Osteocyte (in vitro differentiated cells): ENCODE measurements around the gene DNAJB2. TPM values are rescaled to one million over a fixed set of nuclear protein-coding genes. Genes with fewer than 3 reads are reported as not detected.
"Not testable (repeated sequence)": the region's sequence is repeated elsewhere in the genome, so short reads cannot be mapped to it uniquely, and the experiment has no call there.

Experiments
- DNase-seq: peaks from one replicate; pipeline ENCODE4 v3.0.0; 2021; ENCODE audit warnings: mixed read lengths; ENCODE audit not compliant: unreplicated experiment; ENCODE audit errors: extremely low spot score
- H3K27ac Mint-ChIP-seq: one replicate; pipeline ENCODE4 v1.8.0; 2021; ENCODE audit warnings: mild to moderate bottlenecking, mixed read lengths; ENCODE audit not compliant: unreplicated experiment
- H3K27me3 Mint-ChIP-seq: one replicate; pipeline ENCODE4 v1.8.0; 2021; ENCODE audit warnings: mixed read lengths; ENCODE audit not compliant: unreplicated experiment
- H3K36me3 Mint-ChIP-seq: one replicate; pipeline ENCODE4 v1.8.0; 2021; ENCODE audit warnings: mixed read lengths; ENCODE audit not compliant: unreplicated experiment
- H3K4me1 Mint-ChIP-seq: one replicate; pipeline ENCODE4 v1.8.0; 2021; ENCODE audit warnings: mixed read lengths; ENCODE audit not compliant: unreplicated experiment
- H3K4me3 Mint-ChIP-seq: one replicate; pipeline ENCODE4 v1.8.0; 2021; ENCODE audit warnings: mild to moderate bottlenecking, moderate library complexity, mixed read lengths; ENCODE audit not compliant: unreplicated experiment
- H3K9me3 Mint-ChIP-seq: one replicate; pipeline ENCODE4 v1.8.0; 2021; ENCODE audit warnings: mixed read lengths; ENCODE audit not compliant: unreplicated experiment
- CTCF ChIP-seq: fragments of 200-600 bp; sonication (generic); IDR thresholded peaks from 2 replicates; pipeline ENCODE4 v1.5.0; 2021; ENCODE audit warnings: antibody characterized with exemption, mild to moderate bottlenecking, moderate library complexity
- total RNA-seq: library from RNA; stranded (reverse); gene quantifications from 2 replicates; pipeline ENCODE4 v1.2.1, GENCODE V29; 2021

DNAJB2 gene
- total RNA-seq, 1 donor from 2014 or later: 43.3 TPM

DNA sequence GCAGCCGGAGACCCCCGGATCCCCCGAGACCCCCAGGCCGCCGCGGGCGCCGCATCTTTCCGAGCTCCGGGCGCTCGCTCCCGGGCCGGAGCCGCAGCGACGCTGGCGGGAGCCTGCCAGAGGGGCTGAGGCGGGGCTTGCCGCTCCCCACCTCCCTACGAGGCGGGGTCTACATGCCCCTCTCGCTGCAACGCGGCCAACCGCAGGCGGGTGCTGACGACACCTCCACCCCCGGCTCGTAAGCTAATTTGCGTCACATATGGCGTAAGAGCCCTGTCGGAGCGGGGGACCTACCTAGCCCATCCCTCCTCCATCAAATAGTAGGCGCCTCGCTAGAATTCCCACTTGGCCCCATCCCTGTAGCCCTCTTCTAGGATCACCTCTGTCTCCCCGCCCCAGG lies 30.1 kb downstream of the DNAJB2 start, which contains the start of gene PTPRN:
Gene PTPRN (minus strand): TSS at position 124 of the 400 bp plus-strand sequence. CDS start 69 bp downstream, at position 55.
- DNase-seq: no peak
- no peak within 1 kb of the TSS for H3K27ac Mint-ChIP-seq
- no peak within 1 kb of the TSS for H3K4me3 Mint-ChIP-seq
- peaks cover 49% of the 10 kb centered on the region for H3K27me3 Mint-ChIP-seq
- peaks cover 7% of the 10 kb centered on the region for H3K4me1 Mint-ChIP-seq
- no peaks in the 10 kb centered on the region for H3K36me3 Mint-ChIP-seq
- no peaks in the 10 kb centered on the region for H3K9me3 Mint-ChIP-seq
- TF ChIP-seq CTCF: no peak

GRCh38 chr2:219312683-219313263 lies 33.6 kb downstream of the DNAJB2 start:
- H3K36me3 Mint-ChIP-seq, H3K4me3 Mint-ChIP-seq, DNase-seq, H3K4me1 Mint-ChIP-seq, H3K9me3 Mint-ChIP-seq, H3K27ac Mint-ChIP-seq: not testable (repeated sequence)
- H3K27me3 Mint-ChIP-seq: peaks cover 26% of the 10 kb centered on the region

GRCh38 chr2:219314804-219315468 lies 35.8 kb downstream of the DNAJB2 start:
- no peak for TF ChIP-seq CTCF
- peaks cover 16% of the 10 kb centered on the region for H3K27me3 Mint-ChIP-seq
- no peak overlapping the region for H3K27ac Mint-ChIP-seq
- H3K9me3 Mint-ChIP-seq: no peaks in the 10 kb centered on the region
- no peaks in the 10 kb centered on the region for H3K36me3 Mint-ChIP-seq
- no peak overlapping the region for H3K4me3 Mint-ChIP-seq
- peak; percentile 36 for DNase-seq
- H3K4me1 Mint-ChIP-seq: no peaks in the 10 kb centered on the region

DNA sequence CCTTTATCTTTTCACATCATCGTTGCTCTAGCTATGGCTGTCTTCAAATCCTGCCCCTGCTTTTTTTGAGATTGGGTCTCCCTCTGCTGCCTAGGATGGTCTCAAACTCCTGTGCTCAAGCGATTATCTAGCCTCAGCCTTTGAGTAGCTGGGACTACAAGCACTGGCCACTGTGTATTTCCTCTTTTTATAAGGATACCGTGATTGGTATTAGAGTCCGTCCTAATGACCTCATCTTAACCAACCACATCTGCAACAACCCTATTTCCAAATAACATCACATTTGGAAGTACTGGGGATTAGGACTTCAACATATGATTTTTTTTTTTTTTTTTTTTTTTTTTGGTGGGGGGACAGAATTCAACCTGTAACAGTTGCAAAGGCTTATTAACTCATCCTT lies 44.3 kb downstream of the DNAJB2 start:
- H3K27me3 Mint-ChIP-seq: peaks cover 40% of the 10 kb centered on the region
- H3K9me3 Mint-ChIP-seq: no peaks in the 10 kb centered on the region
- no peak for DNase-seq
- H3K36me3 Mint-ChIP-seq: no peaks in the 10 kb centered on the region
- TF ChIP-seq CTCF: no peak
- no peaks in the 10 kb centered on the region for H3K4me1 Mint-ChIP-seq
- H3K27ac Mint-ChIP-seq: no peak overlapping the region
- no peak overlapping the region for H3K4me3 Mint-ChIP-seq

DNA sequence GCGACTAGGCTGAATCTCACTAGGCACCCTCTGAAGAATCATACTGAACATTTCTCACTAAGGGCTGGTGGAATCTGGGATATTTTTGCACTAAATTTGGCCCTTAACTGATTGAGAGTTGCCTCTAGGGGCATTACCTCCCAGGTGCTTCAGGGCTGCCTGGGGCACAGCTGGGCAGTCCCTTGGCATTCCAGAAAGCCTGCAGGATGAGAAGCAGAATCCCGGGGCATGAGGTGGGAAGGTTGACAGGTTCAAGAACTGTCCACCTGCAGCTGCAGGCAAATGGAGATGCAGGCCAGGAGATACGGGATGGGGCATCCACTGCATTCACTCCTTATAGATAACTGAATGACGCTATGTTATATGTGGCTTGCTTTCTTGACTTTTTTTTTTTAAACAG lies 46.0 kb downstream of the DNAJB2 start:
- no peak overlapping the region for H3K27ac Mint-ChIP-seq
- no peaks in the 10 kb centered on the region for H3K4me1 Mint-ChIP-seq
- H3K27me3 Mint-ChIP-seq: peaks cover 49% of the 10 kb centered on the region
- no peak for DNase-seq
- H3K9me3 Mint-ChIP-seq: no peaks in the 10 kb centered on the region
- H3K36me3 Mint-ChIP-seq: no peaks in the 10 kb centered on the region
- TF ChIP-seq CTCF: no peak
- no peak overlapping the region for H3K4me3 Mint-ChIP-seq
